HEK293 (cell line): ENCODE measurements around the gene CCDC178.

Experiments used
- CTCF ChIA-PET: fragments of 350-600 bp; formaldehyde crosslinking; extraction: SDS; loops from one replicate; lab custom pipeline; 2021; ENCODE audit warnings: antibody characterized with exemption; lab: Yijun Ruan, JAX
- POLR2A ChIA-PET: fragments of 300-600 bp; formaldehyde crosslinking; extraction: SDS; loops from one replicate; lab custom pipeline; 2020; ENCODE audit warnings: antibody characterized with exemption, inconsistent platforms; lab: Yijun Ruan, JAX
- H3K27ac ChIP-seq: fragments of 200-500 bp; sonication (Bioruptor generic); 2 replicates; pipeline ENCODE4 v1.5.1; 2014; ENCODE audit warnings: low read depth, low read length, control low read depth, inconsistent platforms; ENCODE audit errors: extremely low read depth
- H3K36me3 ChIP-seq, 2 experiments: fragments of 200-500 bp in 1 of 2; sonication (Bioruptor generic) in 1 of 2; 1 replicate in 1 of 2; 2 replicates in 1 of 2; pipeline ENCODE4 v1.5.1; 2014 to 2017; ENCODE audit warnings: inconsistent platforms in 2 of 2, low read length in 2 of 2; ENCODE audit not compliant: control insufficient read depth in 2 of 2, insufficient read depth in 1 of 2
- H3K4me1 ChIP-seq: fragments of 200-500 bp; sonication (Bioruptor generic); 2 replicates; pipeline ENCODE4 v1.5.1; 2014; ENCODE audit warnings: mild to moderate bottlenecking, low read length, inconsistent platforms; ENCODE audit not compliant: control insufficient read depth, insufficient read depth
- H3K4me3 ChIP-seq: 2 replicates; pipeline ENCODE4 v1.5.1; 2011; ENCODE audit warnings: low read depth, mild to moderate bottlenecking, control low read depth, low read length, moderate library complexity
- H3K9me3 ChIP-seq: fragments of 200-500 bp; sonication (Bioruptor generic); 2 replicates; pipeline ENCODE4 v1.5.1; 2014; ENCODE audit warnings: low read depth, low read length, inconsistent platforms; ENCODE audit not compliant: control insufficient read depth, insufficient read depth
- GLI2 ChIP-seq: fragments of 450-650 bp; formaldehyde crosslinking; IDR thresholded peaks from 2 replicates; pipeline ENCODE4; 2017; ENCODE audit warnings: missing biosample characterization, missing genetic modification characterization, low read depth, borderline replicate concordance
- SP7 ChIP-seq: fragments of 450-650 bp; formaldehyde crosslinking; IDR thresholded peaks from 2 replicates; pipeline ENCODE4 v1.5.1; 2016; ENCODE audit warnings: missing biosample characterization, missing genetic modification characterization
- TRIM28 ChIP-seq: IDR thresholded peaks from 2 replicates; pipeline ENCODE4 v1.6.1; 2011; ENCODE audit warnings: low read length, control low read depth, borderline replicate concordance
- WT1 ChIP-seq: fragments of 450-650 bp; formaldehyde crosslinking; IDR thresholded peaks from 2 replicates; pipeline ENCODE4 v1.5.1; 2016; ENCODE audit warnings: missing biosample characterization, missing genetic modification characterization
- YY2 ChIP-seq: fragments of 450-650 bp; formaldehyde crosslinking; IDR thresholded peaks from 2 replicates; pipeline ENCODE4 v1.5.1; 2016; ENCODE audit warnings: missing biosample characterization, missing genetic modification characterization
- ZEB2 ChIP-seq: fragments of 450-650 bp; formaldehyde crosslinking; IDR thresholded peaks from 2 replicates; pipeline ENCODE4 v1.5.1; 2016; ENCODE audit warnings: missing biosample characterization, missing genetic modification characterization
- ZNF140 ChIP-seq: fragments of 450-650 bp; formaldehyde crosslinking; IDR thresholded peaks from 2 replicates; pipeline ENCODE4 v1.5.1; 2016; ENCODE audit warnings: missing biosample characterization, missing genetic modification characterization
- ZNF341 ChIP-seq: fragments of 450-650 bp; formaldehyde crosslinking; IDR thresholded peaks from 2 replicates; pipeline ENCODE4; 2016; ENCODE audit warnings: low read depth, missing biosample characterization, missing genetic modification characterization
- ZNF354C ChIP-seq: fragments of 450-650 bp; formaldehyde crosslinking; IDR thresholded peaks from 2 replicates; pipeline ENCODE4 v1.5.1; 2016; ENCODE audit warnings: missing biosample characterization, missing genetic modification characterization, low read depth, borderline replicate concordance
- ZNF423 ChIP-seq: fragments of 450-650 bp; formaldehyde crosslinking; IDR thresholded peaks from 2 replicates; pipeline ENCODE4 v1.5.1; 2016; ENCODE audit warnings: missing biosample characterization, missing genetic modification characterization
- ZNF585B ChIP-seq: fragments of 450-650 bp; formaldehyde crosslinking; IDR thresholded peaks from 2 replicates; pipeline ENCODE4 v1.5.1; 2016; ENCODE audit warnings: missing biosample characterization, missing genetic modification characterization
- ZNF610 ChIP-seq: fragments of 450-650 bp; formaldehyde crosslinking; IDR thresholded peaks from 2 replicates; pipeline ENCODE4 v1.5.1; 2016; ENCODE audit warnings: missing biosample characterization, missing genetic modification characterization, borderline replicate concordance
- ZNF629 ChIP-seq: fragments of 450-650 bp; formaldehyde crosslinking; IDR thresholded peaks from 2 replicates; pipeline ENCODE4 v1.5.1; 2017; ENCODE audit warnings: missing biosample characterization, missing genetic modification characterization
- ZNF654 ChIP-seq: fragments of 450-650 bp; formaldehyde crosslinking; IDR thresholded peaks from 2 replicates; pipeline ENCODE4 v1.5.1; 2016; ENCODE audit warnings: low read depth, missing biosample characterization, missing genetic modification characterization
- ZNF660 ChIP-seq: fragments of 450-650 bp; IDR thresholded peaks from 2 replicates; pipeline ENCODE4 v1.5.1; 2018; ENCODE audit warnings: missing biosample characterization, mild to moderate bottlenecking, missing genetic modification characterization
- ZNF830 ChIP-seq: fragments of 450-650 bp; IDR thresholded peaks from 2 replicates; pipeline ENCODE4 v1.5.0; 2018; ENCODE audit warnings: missing biosample characterization, missing genetic modification characterization, low read depth, mild to moderate bottlenecking, moderate library complexity
- TF ChIP-seq, protein P1 (sequence below): fragments of 450-650 bp; formaldehyde crosslinking; IDR thresholded peaks from 2 replicates; pipeline ENCODE4 v1.5.1; 2017; ENCODE audit warnings: missing biosample characterization, missing genetic modification characterization
- TF ChIP-seq, protein P2 (sequence below): fragments of 450-650 bp; formaldehyde crosslinking; IDR thresholded peaks from 2 replicates; pipeline ENCODE4 v1.5.1; 2017; ENCODE audit warnings: missing biosample characterization, missing genetic modification characterization
- TF ChIP-seq, protein P3 (sequence below): fragments of 450-650 bp; formaldehyde crosslinking; IDR thresholded peaks from 2 replicates; pipeline ENCODE4 v1.5.1; 2016; ENCODE audit warnings: missing biosample characterization, missing genetic modification characterization
- TF ChIP-seq, protein P4 (sequence below): fragments of 450-650 bp; formaldehyde crosslinking; IDR thresholded peaks from 2 replicates; pipeline ENCODE4 v1.5.1; 2017; ENCODE audit warnings: missing biosample characterization, mild to moderate bottlenecking, missing genetic modification characterization, moderate library complexity

The CCDC178 gene

DNA sequence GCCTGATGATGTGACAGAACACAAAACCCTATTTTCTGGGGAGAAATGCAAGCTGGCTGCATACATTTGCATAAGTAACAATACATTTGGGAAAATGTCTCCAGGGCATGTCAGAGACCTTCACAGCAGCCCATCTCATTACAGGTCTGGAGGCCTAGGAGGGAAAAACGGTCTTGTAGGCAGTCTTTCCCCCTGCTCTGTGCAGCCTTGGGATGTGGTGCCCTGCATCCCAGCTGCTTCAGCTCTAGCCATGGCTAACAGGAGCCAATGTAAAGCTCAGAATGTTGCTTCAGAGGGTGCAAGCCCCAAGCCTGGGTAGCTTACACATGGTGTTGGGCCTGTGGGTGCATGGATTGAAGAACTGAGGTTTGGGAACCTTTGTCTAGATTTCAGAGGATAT, 133.0 kb downstream of the CCDC178 start:
- H3K27ac ChIP-seq: no peak overlapping the region
- no peaks in the 10 kb centered on the region for H3K4me1 ChIP-seq
- H3K4me3 ChIP-seq: no peak overlapping the region
- ChIA-PET CTCF (no interaction called here), POLR2A (no interaction called here)
- H3K9me3 ChIP-seq: no peaks in the 10 kb centered on the region
- no peaks in the 10 kb centered on the region for H3K36me3 ChIP-seq
- TF ChIP-seq, protein P1, sequence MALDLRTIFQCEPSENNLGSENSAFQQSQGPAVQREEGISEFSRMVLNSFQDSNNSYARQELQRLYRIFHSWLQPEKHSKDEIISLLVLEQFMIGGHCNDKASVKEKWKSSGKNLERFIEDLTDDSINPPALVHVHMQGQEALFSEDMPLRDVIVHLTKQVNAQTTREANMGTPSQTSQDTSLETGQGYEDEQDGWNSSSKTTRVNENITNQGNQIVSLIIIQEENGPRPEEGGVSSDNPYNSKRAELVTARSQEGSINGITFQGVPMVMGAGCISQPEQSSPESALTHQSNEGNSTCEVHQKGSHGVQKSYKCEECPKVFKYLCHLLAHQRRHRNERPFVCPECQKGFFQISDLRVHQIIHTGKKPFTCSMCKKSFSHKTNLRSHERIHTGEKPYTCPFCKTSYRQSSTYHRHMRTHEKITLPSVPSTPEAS (tag by site-specific recombination): no peak
- no peak for TF ChIP-seq ZNF629 (tag by site-specific recombination)
- TF ChIP-seq SP7 (tag by site-specific recombination): no peak
- peak; percentile 82 for TF ChIP-seq ZNF585B (tag by site-specific recombination)
- TF ChIP-seq, protein P2, sequence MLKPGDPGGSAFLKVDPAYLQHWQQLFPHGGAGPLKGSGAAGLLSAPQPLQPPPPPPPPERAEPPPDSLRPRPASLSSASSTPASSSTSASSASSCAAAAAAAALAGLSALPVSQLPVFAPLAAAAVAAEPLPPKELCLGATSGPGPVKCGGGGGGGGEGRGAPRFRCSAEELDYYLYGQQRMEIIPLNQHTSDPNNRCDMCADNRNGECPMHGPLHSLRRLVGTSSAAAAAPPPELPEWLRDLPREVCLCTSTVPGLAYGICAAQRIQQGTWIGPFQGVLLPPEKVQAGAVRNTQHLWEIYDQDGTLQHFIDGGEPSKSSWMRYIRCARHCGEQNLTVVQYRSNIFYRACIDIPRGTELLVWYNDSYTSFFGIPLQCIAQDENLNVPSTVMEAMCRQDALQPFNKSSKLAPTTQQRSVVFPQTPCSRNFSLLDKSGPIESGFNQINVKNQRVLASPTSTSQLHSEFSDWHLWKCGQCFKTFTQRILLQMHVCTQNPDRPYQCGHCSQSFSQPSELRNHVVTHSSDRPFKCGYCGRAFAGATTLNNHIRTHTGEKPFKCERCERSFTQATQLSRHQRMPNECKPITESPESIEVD (tag by site-specific recombination): no peak
- peak; percentile 61; the same call in 1 of the 2 replicates for TF ChIP-seq TRIM28
- TF ChIP-seq GLI2 (tag by site-specific recombination): no peak
- TF ChIP-seq, protein P3, sequence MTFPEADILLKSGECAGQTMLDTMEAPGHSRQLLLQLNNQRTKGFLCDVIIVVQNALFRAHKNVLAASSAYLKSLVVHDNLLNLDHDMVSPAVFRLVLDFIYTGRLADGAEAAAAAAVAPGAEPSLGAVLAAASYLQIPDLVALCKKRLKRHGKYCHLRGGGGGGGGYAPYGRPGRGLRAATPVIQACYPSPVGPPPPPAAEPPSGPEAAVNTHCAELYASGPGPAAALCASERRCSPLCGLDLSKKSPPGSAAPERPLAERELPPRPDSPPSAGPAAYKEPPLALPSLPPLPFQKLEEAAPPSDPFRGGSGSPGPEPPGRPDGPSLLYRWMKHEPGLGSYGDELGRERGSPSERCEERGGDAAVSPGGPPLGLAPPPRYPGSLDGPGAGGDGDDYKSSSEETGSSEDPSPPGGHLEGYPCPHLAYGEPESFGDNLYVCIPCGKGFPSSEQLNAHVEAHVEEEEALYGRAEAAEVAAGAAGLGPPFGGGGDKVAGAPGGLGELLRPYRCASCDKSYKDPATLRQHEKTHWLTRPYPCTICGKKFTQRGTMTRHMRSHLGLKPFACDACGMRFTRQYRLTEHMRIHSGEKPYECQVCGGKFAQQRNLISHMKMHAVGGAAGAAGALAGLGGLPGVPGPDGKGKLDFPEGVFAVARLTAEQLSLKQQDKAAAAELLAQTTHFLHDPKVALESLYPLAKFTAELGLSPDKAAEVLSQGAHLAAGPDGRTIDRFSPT: no peak
- no peak for TF ChIP-seq ZNF660 (tag by site-specific recombination)
- TF ChIP-seq ZNF830 (tag by site-specific recombination): no peak
- no peak for TF ChIP-seq WT1
- TF ChIP-seq, protein P4, sequence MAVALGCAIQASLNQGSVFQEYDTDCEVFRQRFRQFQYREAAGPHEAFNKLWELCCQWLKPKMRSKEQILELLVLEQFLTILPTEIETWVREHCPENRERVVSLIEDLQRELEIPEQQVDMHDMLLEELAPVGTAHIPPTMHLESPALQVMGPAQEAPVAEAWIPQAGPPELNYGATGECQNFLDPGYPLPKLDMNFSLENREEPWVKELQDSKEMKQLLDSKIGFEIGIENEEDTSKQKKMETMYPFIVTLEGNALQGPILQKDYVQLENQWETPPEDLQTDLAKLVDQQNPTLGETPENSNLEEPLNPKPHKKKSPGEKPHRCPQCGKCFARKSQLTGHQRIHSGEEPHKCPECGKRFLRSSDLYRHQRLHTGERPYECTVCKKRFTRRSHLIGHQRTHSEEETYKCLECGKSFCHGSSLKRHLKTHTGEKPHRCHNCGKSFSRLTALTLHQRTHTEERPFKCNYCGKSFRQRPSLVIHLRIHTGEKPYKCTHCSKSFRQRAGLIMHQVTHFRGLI (tag by site-specific recombination): no peak
- TF ChIP-seq ZNF341 (tag by site-specific recombination): no peak

DNA sequence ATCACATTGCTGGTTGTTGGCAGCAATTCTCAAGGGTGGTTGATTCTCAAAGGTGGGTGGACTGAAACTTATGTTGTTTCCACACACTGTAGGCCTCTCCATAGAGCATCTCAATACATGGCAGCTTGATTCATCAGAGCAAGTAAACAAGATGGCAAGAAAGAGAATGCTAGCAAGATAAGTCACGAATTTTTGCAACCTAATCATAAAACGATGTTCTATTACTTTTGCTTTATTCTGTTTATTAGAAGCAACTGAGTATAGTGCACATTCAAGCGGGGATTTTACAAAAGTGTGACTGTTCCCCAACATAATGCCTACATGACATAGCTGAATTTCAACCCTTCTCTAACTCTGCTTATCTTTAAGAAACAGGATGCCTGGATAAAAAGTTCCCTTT, 136.2 kb downstream of the CCDC178 start:
- Histone ChIP-seq H3K27ac (no peak overlapping the region), H3K4me3 (no peak overlapping the region), H3K4me1 (no peaks in the 10 kb centered on the region), H3K36me3 (no peaks in the 10 kb centered on the region), H3K9me3 (no peaks in the 10 kb centered on the region)
- TF ChIP-seq ZNF610 (no peak), ZNF140 (tag by site-specific recombination) (no peak), ZNF423 (tag by site-specific recombination) (no peak), ZNF654 (tag by site-specific recombination) (no peak), ZEB2 (tag by site-specific recombination) (no peak), YY2 (tag by site-specific recombination) (no peak), ZNF354C (no peak)
- POLR2A ChIA-PET: no interaction called here
- CTCF ChIA-PET: no interaction called here
